Right lobe of liver (tissue), 4 donors: ENCODE data around the gene RBMS2.
A peak's percentile ranks its signal among the peaks of the same experiment; 100 is the strongest.
"Not testable (repeated sequence)": the region's sequence is repeated elsewhere in the genome, so short reads cannot be mapped to it uniquely, and the experiment has no call there.

Source experiments
- CTCF ChIP-seq, 4 donors: fragments of 200-600 bp in 3 of 4; fragments of 450-650 bp in 1 of 4; IDR thresholded peaks; one replicate each; pipeline versions ENCODE4 v1.5.1 to v1.8.0; 2016 to 2022; ENCODE audit warnings: antibody characterized with exemption in 4 of 4, mild to moderate bottlenecking in 2 of 4
- POLR2A ChIP-seq: fragments of 450-650 bp; IDR thresholded peaks from one replicate; pipeline ENCODE4 v1.6.1; 2017; ENCODE audit warnings: antibody characterized with exemption, mild to moderate bottlenecking
- donor health status: DM: no; HTN: no; CAD: no.
- donor health status: DM: no; HTN: no; CAD: no.
- donor health status: DM: no; HTN: yes; CAD: no.

GRCh38 chr12:56496704-56497103, 24.9 kb upstream of the RBMS2 start:
- TF ChIP-seq CTCF (IDR thresholded peaks at IDR 0.05), result peak in 3 of 4 donors; percentile 7 to 41 (median 36)
- TF ChIP-seq POLR2A, result not testable (repeated sequence)
